IPS-20b (cell line): Measurements from ENCODE around the gene RERGL.
"Not testable (repeated sequence)": the region's sequence is repeated elsewhere in the genome, so short reads cannot be mapped to it uniquely, and the experiment has no call there.

Experiments
- H3K27ac ChIP-seq: one replicate; pipeline ENCODE4 v1.5.1; 2013; ENCODE audit warnings: low read length
- H3K27me3 ChIP-seq: 2 replicates; pipeline ENCODE4 v1.6.1; 2013; ENCODE audit warnings: mild to moderate bottlenecking, low read length, inconsistent platforms; ENCODE audit not compliant: insufficient read depth
- H3K36me3 ChIP-seq: 2 replicates; pipeline ENCODE4 v1.6.1; 2013; ENCODE audit warnings: low read depth, mild to moderate bottlenecking, inconsistent platforms, low read length, moderate library complexity; ENCODE audit not compliant: insufficient read depth
- H3K4me1 ChIP-seq: 2 replicates; pipeline ENCODE4 v1.6.1; 2013; ENCODE audit warnings: mild to moderate bottlenecking, control low read depth, inconsistent platforms, low read length, moderate library complexity; ENCODE audit not compliant: insufficient read depth
- H3K4me3 ChIP-seq: 2 replicates; pipeline ENCODE4 v1.5.1; 2013; ENCODE audit warnings: mild to moderate bottlenecking, low read length, inconsistent platforms
- H3K9ac ChIP-seq: 2 replicates; pipeline ENCODE4 v1.6.1; 2013; ENCODE audit warnings: low read depth, mild to moderate bottlenecking, inconsistent platforms, low read length, moderate library complexity
- H3K9me3 ChIP-seq: 2 replicates; pipeline ENCODE4 v1.6.1; 2013; ENCODE audit warnings: mild to moderate bottlenecking, low read depth, low read length, inconsistent platforms; ENCODE audit not compliant: insufficient read depth

The RERGL gene

GRCh38 chr12:18074001-18074400 is 16.0 kb downstream of the RERGL start:
- H3K9me3 ChIP-seq, result no peaks in the 10 kb centered on the region
- H3K27me3 ChIP-seq, result no peaks in the 10 kb centered on the region
- H3K4me3 ChIP-seq, result no peak overlapping the region
- no peak overlapping the region for H3K9ac ChIP-seq
- H3K36me3 ChIP-seq, result no peaks in the 10 kb centered on the region
- H3K4me1 ChIP-seq, result no peaks in the 10 kb centered on the region
- no peak overlapping the region for H3K27ac ChIP-seq

- H3K9ac ChIP-seq, result no peak overlapping the region
- no peaks in the 10 kb centered on the region for H3K36me3 ChIP-seq
- peaks cover 5% of the 10 kb centered on the region; the same call in 1 of the 2 replicates for H3K4me1 ChIP-seq
- H3K27ac ChIP-seq, result no peak overlapping the region
- H3K27me3 ChIP-seq, result no peaks in the 10 kb centered on the region
- no peaks in the 10 kb centered on the region for H3K9me3 ChIP-seq
- no peak overlapping the region for H3K4me3 ChIP-seq
Measured at GRCh38 chr12:18072723-18073122, 17.3 kb downstream of the RERGL start.

GRCh38 chr12:18071336-18071735 is 18.7 kb downstream of the RERGL start:
- Histone ChIP-seq H3K27ac (no peak overlapping the region), H3K4me3 (no peak overlapping the region)

GRCh38 chr12:18068355-18068754 is 21.6 kb downstream of the RERGL start:
- Histone ChIP-seq H3K27ac (no peak overlapping the region), H3K27me3 (no peaks in the 10 kb centered on the region), H3K9me3 (0 out of 2 replicates have a peak, but pooled peaks cover 2% of the 10 kb centered on the region), H3K36me3 (no peaks in the 10 kb centered on the region), H3K4me3 (no peak overlapping the region), H3K4me1 (peaks cover 5% of the 10 kb centered on the region; the same call in 1 of the 2 replicates), H3K9ac (no peak overlapping the region)

More at GRCh38 chr12:18071336-18071735, 18.7 kb downstream of the RERGL start:
- Histone ChIP-seq H3K36me3 (no peaks in the 10 kb centered on the region), H3K27me3 (no peaks in the 10 kb centered on the region), H3K4me1 (peaks cover 5% of the 10 kb centered on the region; the same call in 1 of the 2 replicates), H3K9me3 (no peaks in the 10 kb centered on the region), H3K9ac (no peak overlapping the region)

- Histone ChIP-seq H3K4me1 (peaks cover 5% of the 10 kb centered on the region; the same call in 1 of the 2 replicates), H3K27me3 (no peaks in the 10 kb centered on the region), H3K9ac (no peak overlapping the region), H3K27ac (no peak overlapping the region), H3K36me3 (no peaks in the 10 kb centered on the region), H3K9me3 (peaks cover 11% of the 10 kb centered on the region), H3K4me3 (no peak overlapping the region)
Measured at GRCh38 chr12:18066666-18067065, 23.3 kb downstream of the RERGL start.

GRCh38 chr12:18062867-18063266 is 27.1 kb downstream of the RERGL start:
- not testable (repeated sequence) for H3K36me3 ChIP-seq, H3K27ac ChIP-seq, H3K9ac ChIP-seq, H3K4me1 ChIP-seq, H3K4me3 ChIP-seq, H3K27me3 ChIP-seq
- peaks cover 11% of the 10 kb centered on the region for H3K9me3 ChIP-seq

- no peaks in the 10 kb centered on the region for H3K27me3 ChIP-seq
- no peaks in the 10 kb centered on the region for H3K36me3 ChIP-seq
- no peaks in the 10 kb centered on the region for H3K4me1 ChIP-seq
- H3K4me3 ChIP-seq, result no peak overlapping the region
- no peak overlapping the region for H3K9ac ChIP-seq
- H3K27ac ChIP-seq, result no peak overlapping the region
- 0 out of 2 replicates have a peak, but pooled peaks cover 3% of the 10 kb centered on the region for H3K9me3 ChIP-seq
Measured at GRCh38 chr12:18057051-18057450, 32.9 kb downstream of the RERGL start.

- Histone ChIP-seq H3K9ac (no peak overlapping the region), H3K4me3 (no peak overlapping the region), H3K9me3 (no peaks in the 10 kb centered on the region), H3K36me3 (no peaks in the 10 kb centered on the region), H3K27me3 (no peaks in the 10 kb centered on the region), H3K4me1 (no peaks in the 10 kb centered on the region), H3K27ac (no peak overlapping the region)
Measured at GRCh38 chr12:18054925-18055619, 34.9 kb downstream of the RERGL start.

- no peaks in the 10 kb centered on the region for H3K36me3 ChIP-seq
- no peak overlapping the region for H3K4me3 ChIP-seq
- H3K9ac ChIP-seq, result no peak overlapping the region
- no peak overlapping the region for H3K27ac ChIP-seq
- H3K4me1 ChIP-seq, result no peaks in the 10 kb centered on the region
- H3K9me3 ChIP-seq, result no peaks in the 10 kb centered on the region
- H3K27me3 ChIP-seq, result no peaks in the 10 kb centered on the region
Measured at GRCh38 chr12:18045446-18045992, 44.5 kb downstream of the RERGL start.

GRCh38 chr12:18040060-18040742 is 49.8 kb downstream of the RERGL start:
- not testable (repeated sequence) for H3K9me3 ChIP-seq, H3K4me3 ChIP-seq, H3K36me3 ChIP-seq, H3K4me1 ChIP-seq, H3K27me3 ChIP-seq, H3K9ac ChIP-seq, H3K27ac ChIP-seq
